Measurements from ENCODE around the gene NKAIN2.
"Not testable (repeated sequence)": the region's sequence is repeated elsewhere in the genome, so short reads cannot be mapped to it uniquely, and the experiment has no call there.

Gene NKAIN2

GRCh38 chr6:124494956-124495664 lies 691.4 kb downstream of the NKAIN2 start:
- no peak for DNase-seq (ENCODE audit: low read depth in 2 of 2)

DNA sequence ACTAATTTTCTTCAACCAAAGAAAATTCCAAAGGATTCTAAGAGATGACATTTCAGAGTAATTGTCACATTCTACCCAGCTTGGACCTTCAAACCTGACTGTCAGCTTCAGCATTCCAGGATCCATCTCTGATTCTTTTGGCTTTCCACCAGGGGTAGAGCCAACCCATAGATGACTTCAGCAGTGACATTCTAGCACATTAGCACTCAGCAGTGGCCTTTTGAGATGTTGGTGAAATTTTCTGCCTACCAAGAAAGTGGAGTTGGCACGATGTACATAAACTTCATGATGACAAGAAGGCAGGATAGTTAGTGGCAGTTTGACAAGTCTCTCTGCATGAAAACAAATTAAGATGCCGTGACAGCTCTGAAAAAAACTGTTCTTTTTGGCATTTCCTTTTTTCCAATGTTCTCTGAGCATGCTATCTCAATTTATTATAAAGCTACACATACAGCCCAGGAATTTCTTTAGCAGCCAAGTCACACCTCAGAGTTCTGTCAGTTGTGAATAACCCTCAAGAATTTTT lies 692.1 kb downstream of the NKAIN2 start:
- no peak for DNase-seq (ENCODE audit: low read depth in 2 of 2)

DNA sequence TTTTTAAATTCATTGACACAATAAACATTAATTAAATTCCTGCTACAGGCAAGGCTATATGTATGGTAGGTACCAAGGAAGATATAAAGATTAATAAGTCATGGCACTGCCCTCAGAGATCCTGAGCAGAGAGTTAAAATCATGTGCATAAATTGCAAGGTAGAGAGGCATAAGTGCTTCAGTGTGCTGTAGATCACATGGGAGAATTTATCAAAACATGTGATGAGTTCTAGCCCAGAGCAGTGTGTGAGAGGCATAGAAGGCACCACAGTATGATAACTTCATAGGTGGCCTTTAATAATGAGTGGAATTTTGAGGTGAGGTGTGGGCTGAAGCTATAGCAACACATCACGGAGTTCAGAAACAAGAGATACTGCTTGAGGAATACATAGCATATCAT lies 692.7 kb downstream of the NKAIN2 start:
- no peak for DNase-seq (ENCODE audit: low read depth in 2 of 2)

DNA sequence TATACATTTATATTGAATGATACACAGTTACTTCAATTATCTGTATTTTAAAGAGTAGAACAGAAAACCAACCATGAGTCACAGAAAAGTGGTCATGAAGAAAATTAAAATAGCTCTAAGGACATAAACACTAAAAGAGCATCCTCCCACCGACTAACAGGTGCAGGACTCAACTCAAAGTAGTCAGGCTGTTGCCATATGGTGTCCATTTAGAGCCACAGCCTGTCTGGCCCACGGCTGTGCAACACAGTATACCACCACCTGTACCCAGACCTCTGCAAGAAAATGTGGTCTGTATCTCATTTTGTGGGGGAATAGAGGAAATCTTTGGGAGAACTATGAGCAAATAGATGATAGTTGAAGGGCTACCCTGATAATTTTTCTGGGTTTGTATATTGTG lies 708.8 kb downstream of the NKAIN2 start:
- DNase-seq (ENCODE audit: low read depth in 2 of 2), result no peak

DNA sequence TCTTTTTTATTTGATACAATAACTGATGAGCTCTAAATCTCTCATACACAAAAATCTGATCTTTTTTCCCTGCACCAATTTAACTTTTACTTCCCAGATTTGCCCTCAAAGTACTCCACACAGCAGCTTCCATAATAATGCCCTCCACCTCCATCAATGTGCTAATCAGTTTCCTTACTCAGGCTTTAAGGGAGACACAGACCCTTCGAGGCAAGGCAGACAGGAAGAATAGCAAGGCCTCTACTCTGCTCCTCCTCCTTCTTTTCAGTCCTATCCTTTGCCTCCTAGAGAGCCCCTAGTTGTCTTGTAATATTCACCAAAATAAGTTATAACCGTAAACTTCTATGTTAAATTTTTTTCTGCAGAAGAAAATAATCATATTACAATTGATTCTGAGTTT lies 713.7 kb downstream of the NKAIN2 start:
- no peak for DNase-seq (ENCODE audit: low read depth in 2 of 2)

GRCh38 chr6:124520514-124520913 lies 716.8 kb downstream of the NKAIN2 start:
- no peak for DNase-seq (ENCODE audit: low read depth in 2 of 2)

DNA sequence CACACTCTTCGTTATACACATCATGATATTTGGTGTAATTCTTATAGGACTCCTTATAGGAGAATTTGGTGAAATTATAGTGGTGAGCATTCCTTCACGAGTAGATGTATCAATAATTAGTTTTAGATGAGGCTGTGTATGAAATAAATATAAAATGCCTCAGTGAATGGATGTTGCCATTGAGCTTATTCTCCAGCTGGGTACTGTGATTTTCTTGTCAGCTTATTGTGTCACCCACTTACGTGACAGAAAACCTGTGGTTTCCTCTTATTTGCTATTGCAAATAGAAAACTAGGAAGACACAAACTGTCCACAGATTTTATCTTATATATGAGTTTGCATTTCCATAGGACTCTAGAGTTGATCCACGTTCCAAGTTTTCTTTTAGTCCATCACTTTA lies 718.7 kb downstream of the NKAIN2 start:
- DNase-seq (ENCODE audit: low read depth in 2 of 2), result no peak

GRCh38 chr6:124524491-124525200 lies 721.0 kb downstream of the NKAIN2 start:
- DNase-seq (ENCODE audit: low read depth in 2 of 2), result no peak

DNA sequence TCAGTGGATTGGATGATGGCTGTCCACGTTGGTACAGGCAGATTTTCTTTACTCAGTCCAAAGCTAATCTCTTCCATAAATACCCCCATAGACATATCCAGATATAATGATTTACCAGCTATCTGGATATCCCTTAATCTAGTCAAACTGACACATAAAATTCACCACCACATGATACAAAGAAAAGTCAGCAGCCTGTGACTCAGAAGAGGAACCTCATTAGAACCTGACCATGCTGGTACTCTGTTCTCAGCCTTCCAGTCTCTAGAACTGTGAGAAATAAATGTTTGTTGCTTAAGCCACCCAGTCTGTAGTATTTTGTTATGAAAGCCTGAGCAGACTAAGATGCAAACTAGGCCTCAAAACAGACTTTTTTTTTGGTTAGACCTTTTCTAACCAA lies 727.3 kb downstream of the NKAIN2 start:
- DNase-seq (ENCODE audit: low read depth in 2 of 2), result no peak

DNA sequence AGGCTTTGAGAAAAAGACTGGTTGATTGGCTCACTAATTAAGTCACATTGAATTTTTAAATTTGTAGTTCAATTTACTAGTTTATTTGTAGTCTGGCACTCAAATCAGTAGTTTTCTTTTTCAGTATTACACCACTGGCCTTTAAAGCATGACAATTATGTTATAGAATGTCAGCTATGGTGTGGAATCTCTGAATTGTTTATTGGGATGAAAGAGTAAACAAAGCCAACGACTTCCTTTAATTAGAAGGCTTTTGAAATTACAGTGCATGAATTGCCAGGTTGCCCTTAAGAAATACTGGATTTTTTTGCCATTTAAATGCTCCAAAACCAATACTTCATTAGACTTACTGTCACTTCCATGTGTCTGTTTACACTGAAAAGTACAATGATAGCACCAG lies 731.6 kb downstream of the NKAIN2 start:
- no peak for DNase-seq (ENCODE audit: low read depth in 2 of 2)

- DNase-seq (ENCODE audit: low read depth in 2 of 2), result no peak
Measured at GRCh38 chr6:124535746-124536145, 732.1 kb downstream of the NKAIN2 start.

DNA sequence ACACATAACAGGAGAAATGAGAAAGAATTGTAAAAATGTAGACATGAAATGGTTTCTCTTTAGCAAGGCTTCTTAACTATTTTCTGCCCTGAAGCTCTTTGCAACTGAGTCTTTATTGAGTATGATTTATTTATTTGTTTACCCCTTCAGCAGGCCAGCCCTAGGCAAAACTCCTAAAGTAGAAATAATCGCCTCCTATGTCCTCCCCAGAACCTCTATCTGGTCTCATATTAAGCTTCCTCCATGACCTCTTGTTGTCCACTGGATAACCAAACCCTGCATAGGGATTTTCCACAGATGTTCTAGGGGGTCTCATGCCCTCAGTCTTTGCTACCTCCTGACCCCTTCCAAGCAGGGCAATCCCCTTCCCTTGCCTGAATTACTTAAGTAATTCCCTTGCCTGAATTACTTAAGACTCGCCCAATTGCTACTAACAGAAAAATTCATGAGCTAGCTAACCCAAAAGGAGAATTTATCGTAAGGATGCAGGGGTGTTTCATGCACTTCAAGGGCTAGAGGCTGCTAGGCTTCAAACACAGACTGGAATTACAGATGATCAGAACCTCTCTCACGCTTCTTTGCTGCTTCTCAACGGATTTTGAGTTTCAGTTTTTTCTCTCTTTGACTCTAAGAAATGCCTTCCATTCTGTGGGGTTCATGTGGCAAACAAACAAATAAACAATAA lies 732.6 kb downstream of the NKAIN2 start:
- no peak for DNase-seq (ENCODE audit: low read depth in 2 of 2)

DNA sequence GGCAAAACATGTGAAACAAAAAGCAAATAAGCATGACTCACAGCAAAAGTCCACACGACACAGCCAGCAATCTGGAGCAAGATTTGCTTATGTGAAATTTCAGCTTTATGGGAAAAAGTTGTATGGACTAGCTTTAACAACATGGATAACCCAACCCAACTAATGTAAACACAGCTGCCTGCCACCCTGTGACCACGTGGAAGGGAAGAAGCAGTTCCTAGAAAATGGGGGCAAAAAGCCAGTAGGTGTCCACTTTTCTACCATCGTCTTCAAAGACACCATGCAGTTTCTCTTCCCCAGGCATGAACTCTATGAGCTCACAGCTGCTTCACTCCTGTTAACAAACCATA lies 733.2 kb downstream of the NKAIN2 start:
- DNase-seq (ENCODE audit: low read depth in 2 of 2), result no peak

DNA sequence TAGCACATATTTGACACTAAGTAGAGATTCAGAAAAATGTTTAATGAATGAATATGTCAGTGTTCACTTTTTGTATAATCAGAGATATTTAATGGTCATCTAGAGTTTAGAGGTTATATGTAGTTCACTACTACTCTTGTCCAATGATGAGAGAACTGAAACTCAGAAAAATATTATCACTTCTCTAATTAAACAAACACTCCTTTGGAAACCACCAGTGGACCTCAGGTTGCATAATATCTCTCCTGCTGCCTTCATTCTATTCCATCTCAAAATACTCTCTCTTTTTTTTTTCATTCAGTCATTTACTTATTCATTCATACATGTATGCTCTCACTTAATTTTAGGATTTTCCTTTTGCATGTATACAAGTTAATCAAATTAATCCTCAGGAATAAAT lies 735.4 kb downstream of the NKAIN2 start:
- no peak for DNase-seq (ENCODE audit: low read depth in 2 of 2)

DNA sequence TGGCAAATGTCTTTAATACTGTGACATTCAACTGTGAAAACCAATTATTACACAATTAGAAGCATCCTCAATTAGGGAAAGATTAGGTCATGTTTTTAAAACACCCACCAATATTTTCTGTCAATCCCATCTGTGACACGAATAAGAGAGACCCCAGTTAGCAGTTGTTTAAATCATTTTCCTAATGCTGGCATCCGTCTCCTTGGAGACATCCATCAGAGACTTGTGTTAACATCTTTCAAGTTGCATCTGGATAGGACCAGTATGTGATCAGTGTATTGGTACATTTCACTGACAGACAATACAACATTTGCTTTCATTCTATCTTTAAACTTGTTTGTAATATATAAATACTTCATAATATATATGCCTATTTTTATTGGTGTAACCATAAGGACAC lies 737.9 kb downstream of the NKAIN2 start:
- no peak for DNase-seq (ENCODE audit: low read depth in 2 of 2)

DNA sequence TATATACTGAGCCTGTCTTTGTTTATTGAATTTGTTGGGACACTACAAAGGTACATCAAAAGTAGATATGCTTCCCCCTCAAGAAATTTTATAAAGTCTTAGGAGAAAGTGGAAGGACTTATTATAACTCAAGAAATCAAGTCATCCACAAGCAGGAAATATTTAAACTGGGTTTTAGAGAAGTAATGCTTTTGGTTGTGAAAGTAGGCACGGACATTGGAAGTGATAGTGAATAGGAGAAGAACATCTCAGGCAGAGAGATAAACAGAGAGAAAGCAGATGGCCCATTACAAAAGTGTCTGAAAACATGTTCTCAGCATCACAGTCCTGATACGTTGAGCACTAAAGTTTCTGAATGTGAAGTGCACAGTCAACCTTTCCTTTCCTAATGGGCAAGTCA lies 742.9 kb downstream of the NKAIN2 start:
- no peak for DNase-seq (ENCODE audit: low read depth in 2 of 2)

- no peak for DNase-seq (ENCODE audit: low read depth in 2 of 2)
Measured at GRCh38 chr6:124551711-124552233, 748.1 kb downstream of the NKAIN2 start.

- no peak for DNase-seq (ENCODE audit: low read depth in 2 of 2)
Measured at GRCh38 chr6:124557873-124558272, 754.2 kb downstream of the NKAIN2 start.

- DNase-seq (ENCODE audit: low read depth in 2 of 2), result not testable (repeated sequence)
Measured at GRCh38 chr6:124560078-124560477, 756.4 kb downstream of the NKAIN2 start.

DNA sequence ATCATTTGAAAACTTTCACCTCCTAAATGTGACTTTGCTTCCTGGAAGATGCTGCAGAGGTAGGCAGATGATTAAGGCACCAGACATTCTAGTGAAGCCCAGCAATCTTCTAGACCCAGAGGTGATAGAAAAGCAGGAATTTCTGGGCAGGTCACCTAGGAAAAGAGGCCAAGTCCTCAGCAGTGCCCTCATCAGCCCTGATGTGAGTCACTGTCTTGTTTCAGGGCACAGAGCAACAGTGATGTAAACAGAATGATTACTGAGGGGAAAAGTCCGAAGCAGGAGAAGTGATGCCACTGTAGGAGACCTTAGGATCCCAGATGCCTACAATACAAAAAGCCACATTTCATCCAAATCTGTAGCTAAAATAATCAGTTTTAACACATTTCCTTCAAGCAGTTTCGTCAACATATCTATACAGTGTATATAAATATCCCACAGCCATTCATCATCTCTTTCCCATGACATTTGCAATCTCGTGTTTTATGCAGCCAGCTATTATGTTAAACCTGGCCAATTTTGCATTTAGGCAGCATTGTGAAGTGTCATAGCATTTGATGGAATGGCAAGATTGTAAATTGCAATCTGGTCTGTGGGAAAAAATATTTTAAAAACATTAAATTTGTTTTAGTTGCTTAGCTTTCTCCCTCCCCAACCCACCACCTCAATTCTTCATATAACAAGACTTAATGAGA lies 757.4 kb downstream of the NKAIN2 start:
- DNase-seq (ENCODE audit: low read depth in 2 of 2), result no peak

GRCh38 chr6:124561635-124562130 lies 758.0 kb downstream of the NKAIN2 start:
- DNase-seq (ENCODE audit: low read depth in 2 of 2), result no peak

DNA sequence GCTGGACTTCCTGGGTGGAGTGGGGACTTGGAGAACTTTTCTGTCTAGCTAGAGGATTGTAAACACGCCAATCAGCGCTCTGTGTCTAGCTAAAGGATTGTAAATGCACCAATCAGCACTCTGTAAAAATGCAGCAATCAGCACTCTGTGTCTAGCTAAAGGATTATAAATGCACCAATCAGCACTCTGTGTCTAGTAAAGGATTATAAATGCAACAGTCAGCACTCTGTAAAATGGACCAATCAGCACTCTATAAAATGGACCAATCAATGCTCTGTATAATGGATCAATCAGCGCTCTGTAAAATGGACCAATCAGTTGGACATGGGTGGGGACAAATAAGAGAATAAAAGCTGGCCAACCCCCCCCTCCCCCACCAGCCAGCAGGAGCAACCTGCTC lies 760.5 kb downstream of the NKAIN2 start:
- not testable (repeated sequence) for DNase-seq (ENCODE audit: low read depth in 2 of 2)

Data from activated CD4-positive, alpha-beta T cell treated with anti-CD3 and anti-CD28 coated beads for 24 hours (primary cell).